ENCODE results near the gene CSTPP1. TPM values are rescaled to one million over a fixed set of nuclear protein-coding genes. Genes with fewer than 3 reads are reported as not detected.

The CSTPP1 gene
- total and polyA plus RNA-seq, 8 donors = 16.4 to 146 (median 37.3) TPM

- no peak overlapping the region for H3K27ac ChIP-seq
- H3K27me3 ChIP-seq = no peaks in the 10 kb centered on the region
Measured at GRCh38 chr11:46903846-46904245, 32.7 kb upstream of the CSTPP1 start.

GRCh38 chr11:46905806-46906205 is 30.8 kb upstream of the CSTPP1 start:
- intact Hi-C loops (cut with DNase I; ENCODE audit: low total_unique reads) = no loop called here
- H3K4me1 ChIP-seq = peaks cover 0 to 25% (median 7%) of the 10 kb centered on the region in 4 donors
- H3K36me3 ChIP-seq = no peaks in the 10 kb centered on the region
- no peak for DNase-seq
- H3K27me3 ChIP-seq = no peaks in the 10 kb centered on the region
- TF ChIP-seq EP300 (IDR thresholded peaks at IDR 0.05) = no peak
- TF ChIP-seq POLR2A (IDR thresholded peaks at IDR 0.05) = no peak
- no peak for TF ChIP-seq POLR2AphosphoS5 (IDR thresholded peaks at IDR 0.05)
- TF ChIP-seq, protein P1, sequence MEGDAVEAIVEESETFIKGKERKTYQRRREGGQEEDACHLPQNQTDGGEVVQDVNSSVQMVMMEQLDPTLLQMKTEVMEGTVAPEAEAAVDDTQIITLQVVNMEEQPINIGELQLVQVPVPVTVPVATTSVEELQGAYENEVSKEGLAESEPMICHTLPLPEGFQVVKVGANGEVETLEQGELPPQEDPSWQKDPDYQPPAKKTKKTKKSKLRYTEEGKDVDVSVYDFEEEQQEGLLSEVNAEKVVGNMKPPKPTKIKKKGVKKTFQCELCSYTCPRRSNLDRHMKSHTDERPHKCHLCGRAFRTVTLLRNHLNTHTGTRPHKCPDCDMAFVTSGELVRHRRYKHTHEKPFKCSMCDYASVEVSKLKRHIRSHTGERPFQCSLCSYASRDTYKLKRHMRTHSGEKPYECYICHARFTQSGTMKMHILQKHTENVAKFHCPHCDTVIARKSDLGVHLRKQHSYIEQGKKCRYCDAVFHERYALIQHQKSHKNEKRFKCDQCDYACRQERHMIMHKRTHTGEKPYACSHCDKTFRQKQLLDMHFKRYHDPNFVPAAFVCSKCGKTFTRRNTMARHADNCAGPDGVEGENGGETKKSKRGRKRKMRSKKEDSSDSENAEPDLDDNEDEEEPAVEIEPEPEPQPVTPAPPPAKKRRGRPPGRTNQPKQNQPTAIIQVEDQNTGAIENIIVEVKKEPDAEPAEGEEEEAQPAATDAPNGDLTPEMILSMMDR (IDR thresholded peaks at IDR 0.05) = no peak
- H3K27ac ChIP-seq = no peak overlapping the region
- 70 to 96% (median 76%) methylated on average over 4 to 5 of the region's 5 CpGs for WGBS, 5 donors
- H3K4me3 ChIP-seq = no peak overlapping the region
- no peaks in the 10 kb centered on the region for H3K9me3 ChIP-seq

More at GRCh38 chr11:46903846-46904245, 32.7 kb upstream of the CSTPP1 start:
- TF ChIP-seq EP300 (IDR thresholded peaks at IDR 0.05) (no peak), POLR2A (IDR thresholded peaks at IDR 0.05) (no peak), POLR2AphosphoS5 (IDR thresholded peaks at IDR 0.05) (no peak)
- TF ChIP-seq, protein P1 (IDR thresholded peaks at IDR 0.05) = no peak
- Histone ChIP-seq H3K4me1 (peaks cover 0 to 26% (median 7%) of the 10 kb centered on the region in 4 donors), H3K9me3 (no peaks in the 10 kb centered on the region), H3K4me3 (no peak overlapping the region), H3K36me3 (peaks cover 7 to 14% (median 12%) of the 10 kb centered on the region in 4 donors)
- peak in 1 of 2 donors; percentile 45 for DNase-seq
- intact Hi-C loops (cut with DNase I; ENCODE audit: low total_unique reads) = no loop called here
- WGBS, 5 donors = 73 to 86% (median 84%) methylated on average over 7 to 10 of the region's 10 CpGs

DNA sequence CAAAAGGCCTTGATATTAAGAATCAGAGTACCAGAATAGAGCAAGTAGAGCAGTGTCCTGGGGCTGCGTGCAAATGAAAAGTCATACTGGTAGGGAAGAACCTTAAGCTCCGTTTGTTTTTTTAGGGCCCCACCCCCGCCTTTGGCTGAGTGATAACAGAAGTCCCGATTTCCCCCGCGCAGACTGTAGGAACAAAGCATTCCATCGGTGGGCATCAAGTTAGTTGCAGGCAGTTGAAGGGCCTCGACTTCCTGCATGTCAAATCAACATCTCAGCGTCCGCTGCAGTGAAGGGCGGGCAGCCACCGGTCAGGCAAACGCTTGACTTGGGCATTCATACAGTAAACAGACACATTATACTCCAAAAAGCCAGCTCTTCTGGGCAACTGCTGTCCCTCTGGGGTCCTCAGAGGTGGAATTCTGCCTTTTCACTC is 29.9 kb upstream of the CSTPP1 start:
- H3K4me3 ChIP-seq = no peak overlapping the region
- H3K27me3 ChIP-seq = no peaks in the 10 kb centered on the region
- WGBS, 5 donors = 9 to 21% (median 16%) methylated on average over 13 of the region's 13 CpGs
- peak; percentile 34 to 52 for DNase-seq
- peaks cover 0 to 25% (median 7%) of the 10 kb centered on the region in 4 donors for H3K4me1 ChIP-seq
- intact Hi-C loops (cut with DNase I; ENCODE audit: low total_unique reads) = no loop called here
- H3K36me3 ChIP-seq = no peaks in the 10 kb centered on the region
- no peaks in the 10 kb centered on the region for H3K9me3 ChIP-seq
- no peak overlapping the region for H3K27ac ChIP-seq
- TF ChIP-seq POLR2A (IDR thresholded peaks at IDR 0.05) (no peak), POLR2AphosphoS5 (IDR thresholded peaks at IDR 0.05) (no peak), EP300 (IDR thresholded peaks at IDR 0.05) (no peak)
- TF ChIP-seq, protein P1 (IDR thresholded peaks at IDR 0.05) = no peak

DNA sequence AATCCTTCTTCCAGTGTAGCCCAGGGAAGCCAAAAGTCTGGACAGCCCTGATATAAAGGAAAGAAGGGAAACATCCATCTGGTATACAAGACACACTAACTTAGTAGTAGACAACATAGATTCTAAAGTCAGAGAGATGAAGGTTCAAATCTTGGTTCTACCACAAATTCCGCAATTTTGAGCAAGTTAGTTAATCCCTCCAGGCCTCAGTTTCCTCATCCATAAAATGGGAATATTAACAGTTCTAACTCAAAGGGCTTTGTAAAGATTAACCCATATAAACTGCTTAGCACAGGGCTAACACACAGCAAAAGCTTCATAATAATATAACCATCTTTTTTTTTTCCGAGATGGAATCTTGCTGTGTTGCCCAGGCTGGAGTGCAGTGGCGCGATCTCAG is 29.0 kb upstream of the CSTPP1 start:
- Histone ChIP-seq H3K9me3 (no peaks in the 10 kb centered on the region), H3K4me1 (peaks cover 2 to 32% (median 10%) of the 10 kb centered on the region in 4 donors), H3K36me3 (no peaks in the 10 kb centered on the region), H3K4me3 (no peak overlapping the region), H3K27me3 (peaks cover 0 to 4% (median 0%) of the 10 kb centered on the region in 3 donors), H3K27ac (no peak overlapping the region)
- intact Hi-C loops (cut with DNase I; ENCODE audit: low total_unique reads) = no loop called here
- DNase-seq = no peak
- TF ChIP-seq POLR2AphosphoS5 (IDR thresholded peaks at IDR 0.05) (no peak), POLR2A (IDR thresholded peaks at IDR 0.05) (no peak), EP300 (IDR thresholded peaks at IDR 0.05) (no peak)
- TF ChIP-seq, protein P1 (IDR thresholded peaks at IDR 0.05) = no peak
- 94 to 98% (median 97%) methylated on average over 4 of the region's 4 CpGs for WGBS, 5 donors

All from stomach (tissue), 9 donors.